HG02798 (cell line): ENCODE data around the gene RASGRF1.
"Not testable (repeated sequence)": the region's sequence is repeated elsewhere in the genome, so short reads cannot be mapped to it uniquely, and the experiment has no call there.

Source experiments
- ATAC-seq: cut with Tn5 transposase; IDR thresholded peaks from one replicate; pipeline ENCODE4 v1.9.1; 2021; ENCODE audit warnings: mild to moderate bottlenecking; ENCODE audit not compliant: unreplicated experiment, poor library complexity

The RASGRF1 gene

DNA sequence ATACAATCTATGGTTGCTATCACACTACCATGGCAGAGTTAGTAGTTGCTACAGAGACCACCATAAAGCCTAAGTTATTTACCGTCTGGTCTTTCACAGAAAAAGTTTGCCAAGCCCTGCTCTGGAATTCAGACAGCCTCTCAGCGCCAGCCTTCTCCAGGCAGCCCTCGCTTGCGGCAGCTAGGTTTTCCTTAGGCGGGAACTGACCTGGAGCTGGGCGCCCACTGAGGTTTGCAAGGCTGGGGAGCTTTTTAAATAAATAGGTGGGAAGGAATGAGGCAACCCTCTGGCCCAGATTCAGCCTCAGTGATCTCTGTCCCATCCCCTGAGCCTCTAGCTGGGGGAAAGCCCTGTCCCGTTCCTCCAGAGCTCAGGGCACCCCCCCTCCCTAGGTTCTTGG lies 146.9 kb downstream of the RASGRF1 start:
- ATAC-seq: no peak

- ATAC-seq: no peak
Observed at GRCh38 chr15:78942741-78943140, 147.8 kb downstream of the RASGRF1 start.

DNA sequence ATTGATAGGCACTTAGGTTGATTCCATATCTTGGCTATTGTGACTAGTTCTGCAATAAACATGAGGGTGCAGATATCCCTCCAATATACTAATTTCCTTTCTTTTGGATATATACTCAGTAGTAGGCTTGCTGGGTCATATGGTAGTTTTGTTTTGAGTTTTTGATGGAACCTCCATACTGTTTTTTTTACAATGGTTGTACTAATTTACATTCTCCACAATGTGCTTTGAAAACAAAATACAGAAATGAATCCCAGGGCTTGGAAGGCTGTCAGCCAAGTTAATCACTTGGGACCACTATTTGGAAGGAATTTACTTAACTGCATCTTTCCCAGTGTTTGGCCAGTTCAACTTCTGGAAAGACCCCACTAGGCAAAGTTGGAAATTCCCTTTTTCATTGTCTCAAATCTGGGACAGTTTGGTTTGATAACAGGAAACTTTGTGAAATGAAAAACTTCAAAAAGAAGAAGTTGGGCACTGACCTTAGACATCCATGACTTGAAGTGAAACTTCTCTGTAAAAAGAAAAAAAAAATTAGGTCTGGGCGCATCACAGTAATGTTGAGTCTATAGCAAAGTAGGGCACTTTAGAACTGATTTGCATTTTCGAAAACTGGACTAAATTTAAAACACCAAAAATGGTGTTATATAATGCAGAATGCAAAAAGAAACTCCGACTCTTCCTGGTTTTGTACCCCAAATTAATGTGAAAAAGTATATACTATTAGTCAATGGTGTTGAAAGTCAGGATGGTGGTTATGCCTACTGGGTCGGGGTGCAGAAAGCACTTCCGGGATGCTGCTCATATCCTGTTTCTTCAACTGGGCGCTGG lies 151.7 kb downstream of the RASGRF1 start:
- peak; percentile 62 for ATAC-seq

- ATAC-seq: no peak
Observed at GRCh38 chr15:78937132-78937739, 153.3 kb downstream of the RASGRF1 start.

- ATAC-seq: no peak
Observed at GRCh38 chr15:78934655-78935023, 155.9 kb downstream of the RASGRF1 start.

DNA sequence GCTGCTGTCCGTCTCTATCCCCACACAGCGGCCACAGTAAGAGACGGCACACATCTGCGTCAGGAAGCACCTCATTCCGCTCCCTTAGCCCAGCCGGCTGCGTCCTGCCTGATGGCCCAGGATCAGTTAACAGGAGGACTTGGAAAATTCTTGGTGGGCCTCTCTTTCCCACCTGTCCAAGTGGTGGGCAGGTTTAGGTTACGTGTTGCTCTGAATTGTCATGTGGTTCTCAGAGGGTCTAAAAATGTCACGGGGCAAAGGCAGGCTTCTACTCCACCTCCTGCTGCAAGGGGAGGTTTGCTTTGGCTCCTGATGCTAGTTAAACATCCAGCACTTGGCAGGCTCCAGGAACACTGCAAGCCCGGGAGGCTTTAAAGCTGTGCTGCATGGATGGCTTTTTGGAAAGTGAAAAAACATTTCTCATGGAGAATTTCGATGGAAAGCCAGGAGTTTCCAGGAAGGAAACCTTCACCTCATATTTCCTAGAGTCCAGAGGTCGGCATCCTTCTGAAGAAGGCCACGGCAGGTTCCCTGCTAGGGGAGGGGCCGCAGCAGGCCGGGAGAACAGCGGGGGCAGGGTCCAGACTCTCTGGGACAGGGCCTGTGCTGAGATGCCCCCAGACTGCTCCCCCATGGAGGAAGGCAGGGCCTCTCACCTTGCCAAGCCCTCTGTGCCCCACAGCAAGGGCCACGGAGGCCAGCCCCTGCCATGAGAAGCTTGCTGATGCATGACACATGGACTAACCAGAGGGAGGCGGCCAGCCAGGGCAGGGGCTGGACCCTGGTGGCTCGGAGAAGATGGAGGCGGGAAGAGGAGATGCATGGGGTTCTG lies 156.5 kb downstream of the RASGRF1 start:
- ATAC-seq: no peak

- ATAC-seq: no peak
Observed at GRCh38 chr15:78933187-78933822, 157.3 kb downstream of the RASGRF1 start.

- ATAC-seq: no peak
Observed at GRCh38 chr15:78932258-78932808, 158.2 kb downstream of the RASGRF1 start.

- ATAC-seq: no peak
Observed at GRCh38 chr15:78931439-78932257, 158.9 kb downstream of the RASGRF1 start.

DNA sequence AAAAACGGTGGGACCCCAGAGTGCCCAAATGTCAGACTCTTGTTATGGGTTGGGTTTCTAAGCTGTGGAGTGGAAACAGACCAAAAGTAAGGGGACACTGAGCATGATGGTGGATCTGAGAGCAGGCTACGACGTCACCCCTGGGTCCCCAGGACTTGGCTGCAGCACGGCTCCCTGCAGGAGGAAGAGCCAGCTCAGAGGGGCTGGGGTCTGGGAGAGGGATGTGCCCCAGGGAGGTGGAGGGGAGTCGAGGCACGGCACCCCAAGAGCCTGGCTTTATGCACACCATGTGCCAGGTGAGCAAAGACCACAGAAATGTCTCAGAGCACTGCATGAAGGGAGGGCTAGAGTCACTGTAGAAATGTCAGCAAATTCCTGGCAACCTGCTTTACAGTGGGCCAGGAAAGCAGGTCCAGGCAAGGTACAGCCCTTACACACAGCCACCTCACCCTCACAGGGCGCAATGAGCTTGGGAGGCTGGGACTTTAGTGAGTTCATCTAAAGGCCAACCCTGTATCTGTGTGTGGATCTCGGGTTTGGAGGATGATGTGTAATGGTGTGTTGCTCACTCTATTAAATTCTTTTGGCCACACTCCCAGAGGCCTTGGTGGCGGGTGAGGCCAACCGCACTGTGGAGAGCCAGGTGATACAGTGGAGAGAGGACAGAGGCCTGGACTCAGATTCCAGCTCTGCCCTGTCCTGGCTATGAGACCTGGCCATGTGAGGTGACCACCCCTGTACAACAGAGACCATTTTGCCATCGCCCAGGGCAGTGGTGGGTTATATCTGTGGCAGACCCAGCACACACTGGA lies 159.8 kb downstream of the RASGRF1 start:
- ATAC-seq: no peak

DNA sequence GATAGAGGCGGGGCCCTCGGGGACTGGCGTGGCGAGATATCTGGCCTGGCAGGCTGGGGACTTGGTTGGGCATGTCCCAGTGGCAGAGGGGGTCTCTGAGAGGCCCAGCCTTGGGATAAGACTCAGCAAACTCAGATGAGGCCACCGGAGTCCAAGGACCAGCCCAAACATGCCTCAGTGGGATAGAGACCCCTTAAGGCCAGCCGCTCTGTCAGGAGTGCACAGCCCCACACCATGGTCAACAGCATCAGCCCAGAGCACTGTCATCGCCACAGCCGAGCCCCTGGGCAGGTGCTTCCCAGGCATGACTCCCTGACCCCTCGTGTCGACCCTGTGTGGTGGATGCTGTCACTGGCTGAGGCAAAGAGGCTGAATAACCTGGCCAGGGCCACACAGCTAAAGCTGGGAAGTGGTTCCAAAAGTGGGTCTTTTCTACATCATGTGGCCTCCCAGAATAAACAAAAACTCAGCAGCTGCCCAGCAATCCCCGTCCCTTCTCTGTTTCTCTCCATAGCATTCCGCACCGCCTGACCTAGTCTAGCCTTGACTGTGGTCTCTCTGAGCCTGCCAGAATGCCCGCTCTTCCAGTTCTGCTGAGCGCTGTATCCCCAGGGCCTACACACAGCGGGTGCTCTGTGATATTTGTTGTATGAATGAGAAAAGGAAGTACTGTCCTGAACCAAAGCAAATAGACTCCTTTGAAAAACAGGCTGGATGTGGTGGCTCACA lies 160.9 kb downstream of the RASGRF1 start:
- no peak for ATAC-seq

DNA sequence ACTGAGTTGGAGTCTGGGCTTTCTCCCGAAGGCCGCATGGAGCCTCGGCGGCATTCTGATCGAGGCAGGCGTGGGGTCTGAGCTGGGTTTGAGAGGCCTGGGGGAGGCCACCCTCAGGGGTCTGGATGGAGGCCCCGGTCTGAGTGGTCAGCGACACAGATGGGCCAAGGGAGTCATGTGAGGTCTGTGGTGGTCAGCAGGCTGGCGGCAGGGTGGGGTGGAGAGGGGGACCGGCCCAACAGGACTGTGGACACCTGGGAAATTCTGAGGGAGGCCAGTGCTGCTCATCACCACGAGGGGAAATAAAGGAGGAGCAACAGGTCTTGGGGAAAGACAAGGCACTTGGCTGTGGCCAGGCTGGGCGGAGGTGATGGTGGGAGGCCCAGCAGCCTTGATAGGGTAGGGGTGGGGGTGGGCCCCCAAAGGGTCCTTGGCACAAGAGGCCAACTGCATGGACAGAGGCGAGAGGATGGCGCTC lies 161.9 kb downstream of the RASGRF1 start:
- ATAC-seq: no peak

DNA sequence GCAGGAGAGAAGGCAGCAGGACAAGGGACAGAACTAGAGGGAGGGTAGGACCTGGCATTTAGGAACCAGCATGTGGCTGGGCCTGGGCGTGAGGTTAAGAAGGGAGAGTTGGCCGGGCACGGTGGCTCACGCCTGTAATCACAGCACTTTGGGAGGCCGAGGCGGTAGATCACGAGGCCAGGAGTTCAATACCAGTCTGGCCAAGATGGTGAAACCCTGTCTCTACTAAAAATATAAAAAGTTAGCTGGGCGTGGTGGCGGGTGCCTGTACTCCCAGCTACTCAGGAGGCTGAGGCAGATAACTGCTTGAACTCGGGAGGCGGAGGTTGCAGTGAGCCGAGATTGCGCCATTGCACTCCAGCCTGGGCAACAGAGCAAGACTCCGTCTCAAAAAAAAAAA lies 162.4 kb downstream of the RASGRF1 start:
- ATAC-seq: not testable (repeated sequence)

GRCh38 chr15:78927077-78927790 lies 163.3 kb downstream of the RASGRF1 start:
- ATAC-seq: no peak

GRCh38 chr15:78925956-78926743 lies 164.4 kb downstream of the RASGRF1 start:
- ATAC-seq: no peak

- no peak for ATAC-seq
Observed at GRCh38 chr15:78925076-78925624, 165.4 kb downstream of the RASGRF1 start.
